NCI-H2107 (cell line): Measurements from ENCODE around the gene TAX1BP1.
A peak's percentile ranks its signal among the peaks of the same experiment; 100 is the strongest.
"Not testable (repeated sequence)": the region's sequence is repeated elsewhere in the genome, so short reads cannot be mapped to it uniquely, and the experiment has no call there.

ENCODE experiments used
- DNase-seq: peaks from one replicate; lab custom pipeline; 2025; lab: John Stamatoyannopoulos, UW

Gene TAX1BP1

DNA sequence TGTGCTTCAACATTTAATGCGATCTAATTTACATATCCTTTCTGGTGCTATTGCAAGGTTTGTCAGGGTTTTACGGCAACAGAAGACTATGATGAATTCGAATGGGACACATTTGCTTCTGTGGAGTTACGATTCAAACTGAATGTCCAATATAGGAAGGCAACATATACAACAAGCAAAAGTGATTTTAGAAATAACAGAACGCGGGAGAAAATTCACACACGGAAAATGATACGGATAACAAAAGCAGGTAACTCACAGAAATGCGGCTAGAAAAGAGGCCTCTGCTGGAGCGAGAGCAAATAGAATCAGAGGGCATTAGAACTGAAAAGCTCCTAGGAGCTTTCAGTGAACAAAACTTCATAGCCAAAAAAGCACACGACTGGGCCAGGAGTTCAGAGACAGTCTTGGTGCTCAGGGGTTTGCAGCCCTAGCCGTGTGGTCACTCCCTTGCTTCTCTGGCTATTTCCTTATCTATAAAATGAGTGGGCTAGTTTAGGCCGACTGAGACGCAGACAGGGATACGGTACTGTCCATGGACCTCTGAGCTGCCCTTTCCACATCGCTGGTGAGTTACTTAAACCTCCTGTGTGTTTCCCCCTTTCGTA lies 557 bp upstream of the TAX1BP1 start:
- DNase-seq = no peak

DNA sequence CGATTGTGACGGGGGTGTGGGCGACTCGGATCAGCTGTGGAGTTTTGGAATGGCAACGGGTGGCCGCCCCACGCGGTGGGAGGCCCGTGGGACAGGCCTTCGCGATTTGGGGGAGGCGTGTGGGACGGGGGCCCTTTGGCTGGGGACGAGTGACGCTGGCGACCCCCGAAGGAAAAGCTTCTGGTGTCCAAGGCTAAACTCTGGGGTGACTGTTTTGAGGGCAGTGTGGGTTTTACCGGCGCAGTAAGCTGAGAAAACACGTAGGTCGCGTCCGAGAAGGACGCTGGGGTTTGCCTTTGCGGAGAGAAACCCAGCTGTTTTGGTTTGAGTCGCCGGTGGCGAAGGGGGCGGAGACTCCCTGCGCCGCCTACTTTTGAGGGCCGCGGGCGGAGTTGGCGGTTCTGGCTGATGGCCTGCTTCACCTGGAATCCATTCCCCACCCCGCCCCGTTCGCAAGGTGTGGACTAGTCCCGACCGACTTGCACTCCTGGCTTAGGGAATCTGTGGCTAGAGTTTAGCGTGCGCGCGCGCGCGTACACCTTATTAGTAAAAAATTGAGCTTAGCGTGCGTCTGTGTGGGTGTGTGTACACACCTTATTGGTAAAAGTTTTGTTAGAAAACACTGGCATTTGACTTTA lies 606 bp downstream of the TAX1BP1 start:
- DNase-seq = peak; percentile 95

DNA sequence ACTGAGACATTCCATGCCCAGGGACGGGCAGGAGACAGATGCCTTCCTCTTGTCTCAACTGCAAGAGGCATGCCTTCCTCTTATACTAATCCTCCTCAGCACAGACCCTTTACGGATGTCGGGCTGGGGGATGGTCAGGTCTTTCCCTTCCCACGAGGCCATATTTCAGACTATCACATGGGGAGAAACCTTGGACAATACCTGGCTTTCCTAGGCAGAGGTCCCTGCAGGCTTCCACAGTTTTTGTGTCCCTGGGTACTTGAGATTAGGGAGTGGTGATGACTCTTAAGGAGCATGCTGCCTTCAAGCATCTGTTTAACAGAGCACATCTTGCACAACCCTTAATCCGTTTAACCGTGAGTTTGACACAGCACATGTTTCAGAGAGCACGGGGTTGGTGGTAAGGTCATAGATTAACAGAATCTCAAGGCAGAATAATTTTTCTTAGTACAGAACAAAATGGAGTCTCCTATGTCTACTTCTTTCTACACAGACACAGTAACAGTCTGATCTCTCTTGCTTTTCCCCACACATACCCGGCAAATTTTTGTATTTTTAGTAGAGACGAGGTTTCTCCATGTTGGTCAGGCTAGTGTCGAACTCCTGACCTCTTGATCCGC lies 2.2 kb downstream of the TAX1BP1 start:
- not testable (repeated sequence) for DNase-seq

DNA sequence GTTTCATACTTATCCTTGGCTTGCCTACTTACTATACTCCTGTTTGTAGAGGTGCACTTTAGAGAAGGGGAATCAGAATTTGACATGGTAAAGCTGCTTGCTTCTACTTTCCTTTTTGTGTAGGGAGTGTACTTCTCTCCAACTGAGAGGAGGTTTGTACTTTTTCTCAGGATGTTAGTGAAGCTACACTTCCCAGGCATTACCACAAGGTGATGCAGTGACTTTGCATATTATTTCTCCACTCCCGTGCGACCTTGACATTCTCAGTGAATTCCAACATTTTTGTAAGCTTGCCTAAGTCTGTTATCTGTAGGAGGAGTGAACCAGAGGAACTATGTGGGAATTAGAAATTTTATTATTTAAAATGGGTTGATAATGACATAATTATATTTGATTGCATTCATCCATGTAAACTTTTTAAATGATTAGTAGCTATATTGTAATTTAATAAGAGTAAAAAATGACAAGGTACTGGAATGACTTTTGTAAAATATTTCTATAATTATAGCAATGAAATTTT lies 5.2 kb downstream of the TAX1BP1 start:
- no peak for DNase-seq

DNA sequence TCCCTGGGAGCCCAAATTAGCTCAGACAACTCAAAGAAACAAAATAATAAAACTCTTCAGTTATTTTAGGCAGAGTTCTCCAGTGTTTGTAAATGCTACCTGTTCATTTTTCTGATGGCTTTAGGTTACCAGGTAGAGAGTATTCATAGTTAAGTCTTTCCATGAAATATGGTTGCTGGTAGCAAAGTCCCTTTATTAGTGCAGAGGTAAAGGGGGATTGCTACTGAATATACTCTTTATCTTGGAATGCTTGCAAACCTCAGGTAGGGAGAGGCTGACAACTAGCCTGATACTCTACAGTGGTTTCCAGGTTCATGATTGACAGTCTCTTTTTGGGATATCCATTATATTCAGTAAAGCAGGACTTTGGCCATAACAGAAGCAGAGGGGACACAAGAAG lies 6.5 kb downstream of the TAX1BP1 start:
- DNase-seq = no peak

DNA sequence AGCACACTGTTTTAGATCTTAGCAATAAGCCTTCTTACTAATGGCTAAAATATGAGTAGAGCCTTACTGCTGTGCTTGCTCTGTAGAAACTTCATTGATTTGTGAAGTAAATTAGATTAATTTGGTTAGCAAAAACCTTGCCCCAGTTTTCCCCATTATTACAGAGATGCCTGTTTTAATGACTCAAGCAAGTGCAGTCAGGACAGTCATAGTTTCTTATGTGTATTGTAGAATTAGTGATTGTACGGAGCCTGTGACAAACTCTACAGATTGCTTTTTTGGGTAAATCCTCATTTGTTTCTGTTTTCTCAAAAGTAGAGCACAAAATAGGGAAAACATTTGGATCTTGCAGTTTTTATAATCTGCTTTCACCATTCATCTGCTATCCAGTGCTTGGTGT lies 7.0 kb downstream of the TAX1BP1 start:
- no peak for DNase-seq

DNA sequence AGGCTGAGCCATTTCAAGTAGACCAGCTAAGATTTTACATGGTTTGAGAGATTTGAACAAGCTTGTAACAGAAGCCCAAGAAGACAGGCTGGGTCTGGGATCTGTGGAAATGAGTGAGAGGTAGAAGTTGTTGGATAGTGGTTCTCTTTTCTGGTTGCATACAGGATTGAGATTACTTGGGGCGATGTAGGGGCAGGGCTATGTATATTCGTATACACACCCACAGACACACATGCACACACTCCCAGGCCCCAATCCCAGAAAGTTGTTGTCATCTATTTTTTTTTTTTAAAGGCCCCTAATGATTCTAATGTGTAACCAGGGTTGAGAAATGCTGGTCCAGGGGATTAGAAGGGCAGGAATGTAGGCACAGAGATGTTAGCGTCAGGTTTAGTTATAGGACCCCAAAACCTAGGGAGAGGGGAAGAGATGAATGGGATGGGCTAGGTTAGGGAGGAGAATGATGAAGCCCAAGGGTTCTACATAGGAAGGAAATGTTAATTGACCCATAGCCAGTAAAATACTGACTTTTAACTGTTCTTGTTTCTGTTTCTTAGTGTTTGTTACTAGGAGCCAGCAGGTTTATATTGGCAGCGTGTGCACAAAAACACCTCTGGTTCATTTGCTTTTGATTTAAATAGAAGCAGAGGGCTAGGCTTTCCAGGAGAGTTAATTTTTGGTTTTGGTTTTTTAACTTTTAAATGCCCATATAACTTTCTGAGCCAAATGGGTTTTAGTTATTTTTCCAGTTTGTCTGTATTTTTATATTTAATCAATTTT lies 7.8 kb downstream of the TAX1BP1 start:
- no peak for DNase-seq

DNA sequence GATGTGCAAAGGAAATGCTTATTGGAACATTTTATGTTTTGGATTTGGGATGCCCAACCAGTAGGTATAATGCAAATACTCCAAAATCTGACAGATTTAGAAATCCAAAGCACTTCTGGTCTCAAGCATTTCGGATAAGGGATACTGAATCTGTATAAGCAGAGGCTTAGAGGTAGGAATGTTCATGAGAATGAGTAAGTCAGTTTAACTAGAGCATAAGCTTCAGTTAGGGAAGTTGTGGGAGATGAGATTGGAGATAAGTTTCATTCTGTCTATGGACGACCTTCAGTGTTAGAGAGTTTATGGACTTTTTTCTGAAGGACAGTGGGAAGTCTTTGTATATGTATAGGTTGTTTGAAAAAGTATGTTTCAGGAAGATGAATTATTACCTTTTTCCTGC lies 10.4 kb downstream of the TAX1BP1 start:
- no peak for DNase-seq

DNA sequence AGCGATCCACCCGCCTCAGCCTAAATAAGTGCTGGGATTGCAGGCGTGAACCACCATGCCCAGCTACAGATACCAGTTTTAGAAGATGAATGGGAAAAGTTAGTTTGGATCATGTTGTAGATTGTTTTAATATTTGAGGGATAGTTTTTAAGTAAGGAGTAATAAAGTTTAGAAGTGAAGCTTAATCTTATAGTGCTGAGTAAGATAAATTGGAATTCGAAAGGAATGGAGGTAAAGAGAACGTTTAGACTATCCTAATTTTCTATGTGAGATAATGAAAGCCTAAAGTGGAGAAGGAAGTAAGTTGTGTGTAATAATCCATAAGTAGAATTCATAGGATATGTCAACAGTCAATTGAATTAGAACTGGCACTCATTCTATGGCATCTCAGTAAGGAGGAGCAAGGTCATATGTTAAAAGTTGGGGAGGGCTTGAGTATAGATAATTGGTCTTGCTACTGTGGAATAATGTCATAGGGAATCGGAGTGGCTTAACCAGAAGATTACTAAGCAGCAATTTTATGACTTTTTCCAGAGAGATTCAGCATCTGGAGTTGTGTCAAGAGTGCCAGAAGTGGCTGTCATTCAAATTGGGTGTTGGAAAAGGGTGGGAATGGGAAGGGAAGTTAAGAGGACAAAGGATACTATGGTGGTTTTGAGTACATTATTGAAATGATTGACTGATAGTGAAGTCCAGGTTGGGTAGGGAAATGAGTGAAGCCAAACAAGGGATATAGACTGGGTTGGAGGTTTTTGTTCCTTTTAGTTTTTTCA lies 12.1 kb downstream of the TAX1BP1 start:
- DNase-seq = no peak

DNA sequence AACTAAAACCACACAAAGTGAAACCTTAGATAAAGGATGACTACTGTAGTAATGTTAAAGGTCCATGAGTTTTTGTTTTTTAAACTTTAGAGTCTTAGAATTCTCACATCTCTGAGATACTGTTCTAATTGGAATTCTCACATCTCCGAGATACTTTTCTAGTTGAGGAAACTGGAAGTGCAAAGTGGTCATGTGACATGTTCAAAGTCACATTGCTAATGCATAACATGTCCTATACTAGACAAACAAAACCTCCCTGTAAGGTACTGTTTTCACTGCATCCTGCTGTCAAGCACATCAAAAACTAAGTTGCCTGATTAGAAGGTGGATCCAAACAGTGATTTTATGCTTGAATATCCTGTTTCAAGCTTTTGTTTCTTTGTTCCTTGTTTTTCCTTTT lies 13.9 kb downstream of the TAX1BP1 start:
- DNase-seq = no peak

DNA sequence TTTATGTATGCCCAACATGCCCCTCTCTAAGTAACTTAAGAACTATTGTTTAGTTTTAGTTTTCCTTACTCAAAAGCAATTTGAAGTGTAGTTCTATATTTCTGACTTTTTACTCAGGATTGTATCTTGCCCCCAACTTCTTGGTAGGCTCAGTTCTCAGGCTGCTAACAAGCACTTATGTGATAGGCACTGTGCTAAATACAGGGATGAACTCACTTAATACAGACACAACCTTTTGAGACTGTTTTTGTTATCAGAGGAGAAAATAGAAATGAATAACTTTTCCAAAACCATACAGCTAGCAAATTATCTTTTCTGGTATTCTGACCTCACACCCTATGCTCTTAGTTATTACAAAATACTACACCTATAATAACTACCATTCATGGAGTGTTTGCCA lies 16.3 kb downstream of the TAX1BP1 start:
- no peak for DNase-seq

DNA sequence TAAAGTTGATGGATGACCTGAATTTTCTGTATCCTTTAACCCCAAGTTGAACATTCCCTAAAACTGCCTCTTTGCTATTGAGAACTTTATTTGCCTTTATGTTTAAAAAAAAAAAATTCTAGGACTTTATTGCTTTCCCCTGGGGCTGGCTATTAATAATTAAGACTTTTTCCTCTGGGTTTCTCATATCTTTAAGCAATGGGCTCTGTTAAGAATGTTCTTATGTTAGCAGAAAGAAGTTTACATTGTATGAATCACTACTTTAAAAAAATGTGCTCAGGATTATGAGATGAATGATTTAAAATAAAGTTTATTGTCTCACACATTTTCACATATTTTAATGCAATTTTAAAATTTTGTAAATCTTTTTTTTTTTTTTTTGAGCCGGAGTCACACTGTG lies 19.5 kb downstream of the TAX1BP1 start:
- no peak for DNase-seq

DNA sequence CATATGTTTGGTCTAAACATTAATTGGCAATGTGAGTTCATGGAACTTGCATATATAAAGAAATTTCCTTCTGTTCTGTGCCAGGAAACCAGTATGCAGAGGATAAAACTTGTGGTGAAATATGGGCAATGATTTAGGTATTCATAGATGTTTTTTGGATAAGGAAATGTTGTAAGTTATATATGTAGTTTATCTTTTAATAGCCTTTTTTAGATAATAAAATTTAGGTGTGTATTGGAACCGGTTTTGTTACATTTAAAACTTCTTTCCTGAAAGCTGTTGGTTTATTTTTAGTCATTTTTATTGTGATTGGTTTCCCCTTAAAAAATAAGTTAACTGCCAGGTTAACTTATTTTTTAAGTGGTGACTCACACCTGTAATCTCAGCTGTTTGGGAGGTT lies 22.1 kb downstream of the TAX1BP1 start:
- no peak for DNase-seq

DNA sequence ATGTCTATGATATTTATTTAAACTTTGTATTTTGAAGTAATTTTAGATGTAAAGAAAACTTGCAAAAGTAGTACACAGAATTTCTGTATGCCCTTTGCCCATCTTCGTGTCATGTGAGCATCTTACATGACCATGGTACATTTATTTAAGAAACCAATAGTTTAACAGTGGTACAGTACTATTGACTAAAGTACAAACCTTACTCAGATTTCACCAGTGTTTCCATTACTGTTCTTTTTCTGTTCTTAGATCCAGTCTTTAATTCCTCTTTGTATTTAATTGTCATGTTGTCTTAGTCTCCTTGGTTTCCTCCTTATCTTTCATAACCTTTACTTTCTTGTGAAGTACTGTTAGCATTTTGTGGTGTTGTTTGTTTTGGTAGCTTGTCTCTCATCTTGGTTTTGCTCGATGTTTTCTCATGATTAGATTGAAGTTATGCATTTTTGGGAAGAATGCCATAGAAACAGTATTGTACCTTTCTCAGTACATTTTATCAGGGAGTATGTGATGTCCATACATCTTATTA lies 24.1 kb downstream of the TAX1BP1 start:
- DNase-seq = no peak

DNA sequence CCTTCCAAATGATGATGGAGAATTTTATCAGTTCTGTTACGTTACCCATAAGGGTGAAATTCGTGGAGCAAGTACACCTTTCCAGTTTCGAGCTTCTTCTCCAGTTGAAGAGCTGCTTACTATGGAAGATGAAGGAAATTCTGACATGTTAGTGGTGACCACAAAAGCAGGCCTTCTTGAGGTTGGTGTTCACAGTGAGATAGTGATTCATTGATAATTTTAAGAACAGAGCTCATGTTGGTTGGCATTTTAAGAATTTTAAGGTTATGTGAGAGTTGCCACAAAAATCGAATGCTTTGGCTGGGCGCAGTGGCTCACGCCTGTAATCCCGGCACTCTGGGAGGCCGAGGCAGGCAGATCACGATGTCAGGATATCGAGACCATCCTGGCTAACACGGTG lies 25.9 kb downstream of the TAX1BP1 start:
- no peak for DNase-seq

DNA sequence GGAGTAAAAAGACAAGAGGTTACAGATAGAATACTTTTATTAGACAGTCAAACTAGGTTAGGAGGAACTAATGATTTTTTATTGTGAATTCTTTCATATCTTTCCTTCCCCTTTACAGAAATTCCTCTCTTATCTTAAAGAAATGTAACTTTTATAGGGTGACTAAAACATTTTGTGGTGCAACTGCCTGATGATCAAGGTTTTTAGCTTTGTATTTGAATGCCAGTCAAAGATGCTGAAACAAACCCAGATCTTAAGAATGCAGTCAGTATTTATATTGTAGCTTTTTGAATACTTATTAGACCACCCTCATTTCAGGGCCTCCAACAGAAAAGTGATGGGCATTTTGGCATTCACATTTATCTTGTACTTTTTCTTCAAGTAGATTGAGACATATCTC lies 27.4 kb downstream of the TAX1BP1 start:
- DNase-seq = no peak

DNA sequence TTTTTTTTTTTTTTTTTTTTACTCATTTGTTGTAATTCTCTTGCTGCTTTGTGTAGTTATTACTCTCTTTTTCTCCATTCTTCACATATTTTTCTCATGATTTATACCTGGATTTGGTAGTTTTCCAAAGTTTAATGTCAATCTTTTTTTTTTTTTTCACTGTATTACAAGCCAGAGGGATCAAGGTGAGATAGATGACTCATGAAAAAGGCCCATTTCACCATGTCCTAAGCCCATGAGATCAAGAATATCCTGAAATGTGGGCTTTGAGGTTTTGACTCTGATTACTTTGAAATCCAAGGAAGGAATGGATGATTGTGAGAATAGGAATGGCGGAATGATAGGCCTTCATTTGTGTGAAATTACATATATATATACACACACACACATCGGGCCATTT lies 31.1 kb downstream of the TAX1BP1 start:
- no peak for DNase-seq

DNA sequence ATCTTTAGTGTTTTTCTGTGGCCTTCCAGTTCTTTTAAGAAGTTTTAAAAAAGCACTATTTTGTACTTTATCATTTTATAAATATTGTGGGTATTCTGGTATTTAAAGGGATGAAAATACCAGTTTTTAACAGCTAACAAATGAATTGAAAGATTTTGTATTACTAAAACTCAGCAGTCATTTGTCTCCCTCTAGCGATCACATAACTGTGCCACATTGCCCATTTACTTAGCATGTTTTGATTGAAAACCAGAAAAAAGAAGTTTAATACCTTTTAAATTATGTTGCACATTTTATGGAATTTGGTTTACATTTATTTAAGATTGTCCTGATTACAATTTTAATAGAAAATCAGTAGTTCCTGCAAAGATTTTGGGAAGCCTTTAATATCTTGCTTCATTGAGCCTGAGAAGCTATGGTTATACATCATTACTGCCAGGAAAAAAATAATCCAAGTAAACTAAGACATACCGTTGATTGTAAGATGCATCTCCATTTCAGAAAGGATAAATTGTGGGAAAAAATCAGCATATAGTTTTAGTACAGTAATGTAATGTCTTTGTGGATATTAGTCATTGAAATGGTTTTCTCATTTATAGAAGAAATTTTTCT lies 34.9 kb downstream of the TAX1BP1 start:
- no peak for DNase-seq

DNA sequence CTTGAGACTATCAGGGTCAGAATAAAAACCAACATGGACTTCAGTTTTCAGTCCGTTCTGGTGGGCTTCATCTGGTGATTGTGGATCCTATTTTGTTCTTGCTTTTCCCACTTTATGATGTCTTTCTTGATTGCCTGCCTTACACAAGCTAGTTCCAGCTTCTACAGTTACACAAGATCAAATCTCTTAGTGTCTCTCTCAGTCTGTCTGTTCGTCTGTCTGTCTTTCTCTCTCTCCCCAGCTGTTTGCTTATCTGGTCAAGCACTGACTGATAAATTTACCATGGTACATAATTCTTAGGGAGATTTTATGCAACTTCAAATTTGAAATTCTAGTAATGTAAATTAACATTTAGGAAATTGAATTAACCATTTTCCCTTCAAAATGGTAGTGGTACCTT lies 35.8 kb downstream of the TAX1BP1 start:
- no peak for DNase-seq

DNA sequence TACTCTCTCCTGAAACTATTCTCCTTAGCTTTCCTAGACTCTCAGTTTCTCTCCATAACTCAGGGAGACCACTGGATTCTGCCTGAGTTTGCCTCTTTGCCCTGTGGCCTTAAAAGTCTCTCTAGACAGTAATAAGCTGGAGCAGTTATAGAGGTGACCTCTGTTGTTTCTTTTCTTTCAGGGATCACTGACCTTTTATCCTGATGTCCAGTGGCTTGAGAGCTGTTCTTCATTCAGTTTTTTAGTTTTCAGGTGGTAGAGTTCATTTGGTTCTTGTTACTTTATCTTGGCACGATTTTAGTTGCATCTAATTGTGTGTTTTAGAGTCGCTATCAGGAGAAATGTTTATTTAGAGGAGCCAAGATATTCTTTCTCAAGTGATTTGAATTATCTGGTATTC lies 37.7 kb downstream of the TAX1BP1 start:
- no peak for DNase-seq

DNA sequence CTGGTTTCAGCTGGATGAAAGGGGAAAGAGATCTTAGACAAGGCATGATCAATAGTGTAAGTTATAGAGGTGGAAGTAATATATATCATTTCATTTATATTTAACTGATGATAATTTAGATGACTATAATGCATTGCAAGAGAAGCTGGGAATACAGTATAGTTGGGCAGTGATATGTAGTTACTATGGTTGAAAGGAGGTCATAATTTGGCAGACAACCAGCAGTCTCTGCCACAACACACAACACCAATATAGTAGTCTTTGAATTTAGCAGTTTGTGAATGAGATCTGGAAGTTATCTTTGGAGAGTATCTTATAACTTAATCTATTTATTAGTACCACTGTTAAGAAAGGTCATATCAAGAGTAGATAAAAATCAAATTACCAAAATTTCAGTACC lies 39.9 kb downstream of the TAX1BP1 start:
- no peak for DNase-seq
